Adrenal gland (tissue), 12 donors: Measurements from ENCODE around the gene CDYL2. TPM values are rescaled to one million over a fixed set of nuclear protein-coding genes. Genes with fewer than 3 reads are reported as not detected.

Source experiments
- DNase-seq, 7 donors: peaks; one replicate each; pipeline ENCODE4 v3.0.0-alpha.2; 2019 to 2020
- H3K27ac ChIP-seq, 5 donors: fragments of 200-600 bp; sonication (generic) in 4 of 5; 1 replicate in 3 of 5; 2 replicates in 2 of 5; pipeline versions ENCODE4 v1.5.1 to v1.8.0; 2016 to 2020; ENCODE audit warnings: mild to moderate bottlenecking in 1 of 5
- H3K27me3 ChIP-seq: fragments of 200-600 bp; 2 replicates; pipeline ENCODE4 v1.8.0; 2021
- H3K36me3 ChIP-seq, 2 donors: fragments of 200-600 bp; replicated peaks in 1 of 2; 1 replicate in 1 of 2; 2 replicates in 1 of 2; pipeline versions ENCODE4 v1.5.1 to v1.8.0; 2018 to 2022
- H3K4me1 ChIP-seq, 2 donors: fragments of 200-600 bp; replicated peaks in 1 of 2; 1 replicate in 1 of 2; 2 replicates in 1 of 2; pipeline versions ENCODE4 v1.5.1 to v1.8.0; 2018 to 2021
- H3K4me3 ChIP-seq, 4 donors: fragments of 200-600 bp; sonication (generic) in 3 of 4; one replicate each; pipeline ENCODE4 v1.5.1; 2016 to 2018
- H3K9me3 ChIP-seq, 3 donors: fragments of 200-600 bp; sonication (generic) in 1 of 3; replicated peaks in 1 of 3; 1 replicate in 2 of 3; 2 replicates in 1 of 3; pipeline versions ENCODE4 v1.5.1 to v1.8.0; 2016 to 2021
- CTCF ChIP-seq, 6 experiments: fragments of 450-650 bp in 4 of 6; fragments of 200-600 bp in 2 of 6; sonication (generic) in 1 of 6; IDR thresholded peaks; 1 replicate in 5 of 6; 2 replicates in 1 of 6; pipeline versions ENCODE4 v1.5.1 to v1.8.0; 2016 to 2021; ENCODE audit warnings: antibody characterized with exemption in 6 of 6, mild to moderate bottlenecking in 2 of 6, moderate library complexity in 1 of 6
- POLR2A ChIP-seq, 2 donors: fragments of 450-650 bp; IDR thresholded peaks; one replicate each; pipeline ENCODE4 v1.6.1; 2017; ENCODE audit warnings: antibody characterized with exemption in 2 of 2, mild to moderate bottlenecking in 2 of 2, moderate library complexity in 1 of 2
- WGBS, 4 donors: extraction: QIAGEN DNeasy Blood & Tissue Kit in 2 of 4; methylation state at CpG; one replicate each; pipeline versions ENCODE4 v1.1.5 to v1.1.7; 2013 to 2017; 5-methylcytosine and 5-hydroxymethylcytosine counted together
- intact Hi-C, 2 donors: fragments of 100-400 bp; cut with DNase I; formaldehyde crosslinking; loops; one replicate each; pipeline versions ENCODE4 v1.14.1 to v1.15.0; 2022 to 2023
- polyA plus RNA-seq, 3 donors: library from polyadenylated mRNA; stranded (reverse); fragments of 200-250 nt in 2 of 3; fragments of 350-450 nt in 1 of 3; fragmentation: Illumina TruSeq in 1 of 3; extraction: RNeasy Lipid Tissue Mini Kit (QIAGEN cat#74804) in 1 of 3; gene quantifications; one replicate each; pipeline ENCODE4 v1.2.3, GENCODE V29; 2013 to 2014
- total RNA-seq, 9 donors: library from RNA; depleted of rRNA in 4 of 9; stranded (reverse); fragments of >200 nt in 4 of 9; fragments of 120-200 nt in 1 of 9; fragmentation: NEBNext Ultra II Directional in 1 of 9; extraction: Animal tissue kit (Norgen Biotek cat#: 25700) in 1 of 9; gene quantifications; one replicate each; pipeline versions ENCODE4 v1.1.0 to v1.2.4, GENCODE V29; 2013 to 2023
- donor health status: healthy with polysubstance abuse.
- donor health status: Bipolar disorder and iron deficiency.
- donor health status: DM: yes; HTN: yes; CAD: no.
- donor health status: DM: no; HTN: no; CAD: no.
- donor health status: DM: no; HTN: no; CAD: no.
- donor health status: DM: yes; HTN: yes; CAD: no.

The CDYL2 gene
- total and polyA plus RNA-seq, 12 donors: 0.61 to 14.0 (median 7.6) TPM

- WGBS, 4 donors: 75 to 79% (median 77%) methylated on average over 5 of the region's 5 CpGs
- intact Hi-C loops: no loop called here
- TF ChIP-seq CTCF (IDR thresholded peaks at IDR 0.05): no peak
- no peak for TF ChIP-seq POLR2A (IDR thresholded peaks at IDR 0.05)
Measured at GRCh38 chr16:80720804-80721371, 83.5 kb downstream of the CDYL2 start.

GRCh38 chr16:80719573-80719972 is 84.8 kb downstream of the CDYL2 start:
- no peaks in the 10 kb centered on the region for H3K9me3 ChIP-seq
- intact Hi-C loops: no loop called here
- 52 to 83% (median 75%) methylated on average over 2 of the region's 2 CpGs for WGBS, 4 donors
- H3K4me1 ChIP-seq: no peaks in the 10 kb centered on the region
- no peak overlapping the region for H3K4me3 ChIP-seq
- H3K27me3 ChIP-seq: no peaks in the 10 kb centered on the region
- DNase-seq: no peak
- no peak overlapping the region for H3K27ac ChIP-seq
- TF ChIP-seq CTCF (IDR thresholded peaks at IDR 0.05) (no peak), POLR2A (IDR thresholded peaks at IDR 0.05) (no peak)
- no peaks in the 10 kb centered on the region for H3K36me3 ChIP-seq

More at GRCh38 chr16:80720804-80721371, 83.5 kb downstream of the CDYL2 start:
- H3K27ac ChIP-seq: no peak overlapping the region
- H3K4me1 ChIP-seq: no peaks in the 10 kb centered on the region
- H3K4me3 ChIP-seq: no peak overlapping the region
- no peaks in the 10 kb centered on the region for H3K27me3 ChIP-seq
- no peaks in the 10 kb centered on the region for H3K36me3 ChIP-seq
- no peaks in the 10 kb centered on the region for H3K9me3 ChIP-seq
- DNase-seq: no peak

GRCh38 chr16:80718480-80719220 is 85.7 kb downstream of the CDYL2 start:
- 63 to 76% (median 71%) methylated on average over 10 of the region's 10 CpGs for WGBS, 4 donors
- no peaks in the 10 kb centered on the region for H3K27me3 ChIP-seq
- no peaks in the 10 kb centered on the region for H3K36me3 ChIP-seq
- TF ChIP-seq CTCF (IDR thresholded peaks at IDR 0.05): no peak
- TF ChIP-seq POLR2A (IDR thresholded peaks at IDR 0.05): no peak
- intact Hi-C loops: no loop called here
- H3K4me3 ChIP-seq: no peak overlapping the region
- no peaks in the 10 kb centered on the region for H3K4me1 ChIP-seq
- peak; percentile 21 to 71 (median 55) for DNase-seq
- H3K9me3 ChIP-seq: no peaks in the 10 kb centered on the region
- no peak overlapping the region for H3K27ac ChIP-seq

- Histone ChIP-seq H3K4me3 (no peak overlapping the region), H3K4me1 (no peaks in the 10 kb centered on the region), H3K27me3 (no peaks in the 10 kb centered on the region), H3K9me3 (no peaks in the 10 kb centered on the region), H3K36me3 (no peaks in the 10 kb centered on the region), H3K27ac (no peak overlapping the region)
- intact Hi-C loops: no loop called here
- 69 to 77% (median 73%) methylated on average over 3 of the region's 3 CpGs for WGBS, 4 donors
- TF ChIP-seq POLR2A (IDR thresholded peaks at IDR 0.05): no peak
- TF ChIP-seq CTCF (IDR thresholded peaks at IDR 0.05): no peak
- no peak for DNase-seq
Measured at GRCh38 chr16:80717611-80718010, 86.8 kb downstream of the CDYL2 start.
